Measurements from ENCODE around the gene PRPH2.

Gene PRPH2, protein sequence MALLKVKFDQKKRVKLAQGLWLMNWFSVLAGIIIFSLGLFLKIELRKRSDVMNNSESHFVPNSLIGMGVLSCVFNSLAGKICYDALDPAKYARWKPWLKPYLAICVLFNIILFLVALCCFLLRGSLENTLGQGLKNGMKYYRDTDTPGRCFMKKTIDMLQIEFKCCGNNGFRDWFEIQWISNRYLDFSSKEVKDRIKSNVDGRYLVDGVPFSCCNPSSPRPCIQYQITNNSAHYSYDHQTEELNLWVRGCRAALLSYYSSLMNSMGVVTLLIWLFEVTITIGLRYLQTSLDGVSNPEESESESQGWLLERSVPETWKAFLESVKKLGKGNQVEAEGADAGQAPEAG

GRCh38 chr6:42722497-42722896, at the start of gene PRPH2:
PRPH2 (minus strand) TSS chr6:42722597; CDS start chr6:42722334, 263 bp downstream.
- peak; percentile 99 for DNase-seq

GRCh38 chr6:42771741-42772100, 49.3 kb upstream of the PRPH2 start:
- DNase-seq, result no peak

DNA sequence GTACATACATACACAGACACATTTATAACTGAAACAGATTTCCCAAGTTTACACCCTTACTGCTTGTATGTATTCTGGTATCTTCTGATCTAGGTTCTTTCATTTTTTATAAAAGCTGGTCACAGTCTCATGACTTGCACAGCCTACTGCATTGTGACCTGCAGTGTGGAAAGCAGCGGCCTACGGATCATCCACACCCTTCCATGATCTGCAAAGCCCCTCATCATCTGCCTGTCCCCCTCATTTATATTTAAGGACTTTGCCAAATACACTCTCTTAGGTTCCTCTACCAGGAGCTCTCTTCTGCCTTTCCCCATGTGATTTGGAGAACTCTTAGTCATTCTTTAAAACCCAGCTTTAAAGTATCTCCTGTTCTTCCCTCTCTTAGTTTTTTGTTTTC, 47.4 kb upstream of the PRPH2 start:
- no peak for DNase-seq

DNA sequence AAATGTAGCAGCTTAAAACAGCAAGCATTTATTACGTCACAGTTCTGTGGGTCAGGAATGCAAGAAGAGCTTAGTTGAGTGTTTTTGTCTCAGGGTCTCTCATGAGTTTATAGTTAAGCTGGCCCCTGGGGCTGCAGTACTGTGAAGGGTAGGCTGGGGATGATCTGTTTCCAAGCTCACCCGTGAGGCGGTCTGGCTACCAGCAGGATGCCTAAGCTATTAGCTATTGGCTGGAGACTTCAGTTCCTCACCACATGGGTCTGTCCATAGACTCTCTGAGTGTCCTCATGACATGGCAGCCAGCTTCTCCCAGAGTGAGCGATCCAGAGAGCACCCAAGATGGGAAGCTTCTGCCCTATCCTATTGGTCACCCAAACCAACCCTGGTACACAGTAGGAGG, 46.7 kb upstream of the PRPH2 start:
- no peak for DNase-seq

DNA sequence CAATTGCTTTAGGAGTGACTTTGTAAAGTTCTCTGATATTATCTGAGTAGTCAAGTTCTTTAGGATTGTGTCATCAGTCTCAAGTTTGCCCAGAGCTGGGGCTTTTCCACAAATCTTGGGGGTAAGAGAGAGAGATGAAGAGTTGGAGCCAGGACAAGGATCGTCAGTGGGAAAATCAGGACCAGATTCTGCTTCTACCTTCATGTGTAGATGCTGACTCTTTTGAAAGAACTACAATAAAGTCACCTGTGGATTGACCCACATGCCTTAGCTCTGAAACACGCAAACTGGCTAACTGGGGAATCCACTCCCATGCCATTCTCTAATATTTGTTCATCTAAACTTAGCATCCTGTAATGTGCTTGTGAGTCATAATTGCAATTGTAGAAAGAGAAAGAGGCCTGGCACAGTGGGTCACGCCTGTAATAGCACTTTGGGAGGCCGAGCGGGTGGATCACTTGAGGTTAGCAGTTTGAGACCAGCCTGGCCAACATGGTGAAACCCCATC, 43.8 kb upstream of the PRPH2 start:
- DNase-seq, result no peak

DNA sequence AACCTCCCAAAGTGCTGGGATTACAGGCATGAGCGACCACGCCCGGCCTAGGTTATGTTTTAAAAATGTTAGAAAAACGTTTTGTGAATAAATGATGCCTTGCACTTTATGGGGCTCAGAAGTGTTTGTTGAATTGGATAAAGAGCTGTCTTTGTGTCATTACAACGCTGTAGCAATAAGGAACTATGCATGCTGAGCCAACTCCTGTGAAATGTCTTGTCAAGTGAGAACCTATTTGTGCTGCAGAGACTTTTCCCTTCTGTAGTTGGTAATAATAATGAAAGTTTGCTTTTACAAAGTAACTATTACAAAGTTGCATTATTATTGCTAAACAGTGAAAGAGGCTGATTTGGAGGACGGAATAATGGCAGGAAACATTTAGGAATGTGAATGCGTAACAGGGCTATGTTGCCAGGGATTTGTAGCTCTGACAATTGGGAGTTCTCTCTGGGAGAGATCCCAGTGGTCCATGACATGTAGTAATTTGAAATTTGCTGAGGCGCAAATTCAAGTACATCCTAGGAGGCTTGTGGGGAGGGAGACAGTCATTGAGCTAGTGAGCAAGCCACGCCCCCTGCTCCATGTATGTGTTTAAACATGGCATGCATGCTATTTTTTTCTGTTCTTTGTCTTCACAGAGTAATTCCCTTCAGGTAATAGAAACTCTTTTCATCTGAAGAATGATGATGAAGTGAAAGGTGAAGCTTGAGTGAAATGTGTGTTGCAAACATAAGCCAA, 42.7 kb upstream of the PRPH2 start:
- DNase-seq, result no peak

GRCh38 chr6:42762950-42763349, 40.6 kb upstream of the PRPH2 start:
- peak; percentile 42 for DNase-seq

DNA sequence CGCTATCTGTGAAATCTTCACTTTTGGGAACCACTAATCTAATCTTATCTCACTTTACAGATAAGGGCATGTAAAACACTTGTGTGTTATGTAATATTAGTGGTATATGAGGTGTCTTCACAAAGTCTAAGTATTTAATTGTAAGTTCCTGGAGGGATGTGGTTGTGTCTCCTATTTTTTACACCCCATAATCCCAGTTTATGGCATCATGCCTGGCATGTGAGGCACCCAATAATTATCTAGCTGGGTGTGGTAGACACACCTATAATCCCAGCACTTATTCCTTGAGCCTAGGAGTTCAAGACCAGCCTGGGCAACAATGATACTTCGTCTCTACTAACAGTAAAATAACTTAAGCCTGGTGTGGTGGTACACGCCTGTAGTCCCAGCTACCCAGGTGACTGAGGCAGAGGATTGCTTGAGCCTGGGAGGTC, 40.0 kb upstream of the PRPH2 start:
- DNase-seq, result no peak

- no peak for DNase-seq
Observed at GRCh38 chr6:42761287-42762067, 39.1 kb upstream of the PRPH2 start.

DNA sequence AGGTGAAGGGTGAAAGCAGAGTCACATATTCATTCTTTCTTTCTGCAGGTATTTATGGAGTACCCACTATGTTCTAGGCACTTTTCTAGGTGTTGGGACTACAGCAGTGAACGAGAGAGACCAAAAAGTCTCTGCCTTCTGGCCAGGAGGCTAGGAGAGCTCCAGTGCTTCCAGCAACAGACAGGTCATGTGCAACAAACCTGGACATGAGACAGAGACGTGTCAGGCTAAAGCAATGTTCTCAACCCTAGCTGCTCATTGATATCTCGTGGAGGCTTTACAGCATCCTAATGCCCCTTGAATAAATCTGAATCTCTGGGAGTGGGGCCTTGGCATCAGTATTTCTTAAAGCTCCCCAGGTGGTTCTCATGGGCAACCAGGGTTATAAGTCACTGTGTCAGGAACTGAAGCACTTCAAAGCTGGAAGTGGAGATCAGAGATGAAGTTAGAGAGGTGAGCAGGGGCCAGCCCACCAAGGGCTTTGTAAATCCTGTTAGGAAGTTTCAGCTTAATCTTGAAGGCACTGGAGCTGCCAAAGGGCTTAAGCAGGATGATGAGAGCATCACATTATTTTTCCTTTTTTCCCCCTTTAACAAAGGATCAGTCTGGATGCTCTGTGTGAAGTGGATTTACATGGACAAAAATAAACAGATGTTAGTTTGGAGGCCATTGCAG, 36.5 kb upstream of the PRPH2 start:
- DNase-seq, result peak; percentile 94

- no peak for DNase-seq
Observed at GRCh38 chr6:42756722-42757121, 34.3 kb upstream of the PRPH2 start.

- no peak for DNase-seq
Observed at GRCh38 chr6:42754759-42755158, 32.4 kb upstream of the PRPH2 start.

DNA sequence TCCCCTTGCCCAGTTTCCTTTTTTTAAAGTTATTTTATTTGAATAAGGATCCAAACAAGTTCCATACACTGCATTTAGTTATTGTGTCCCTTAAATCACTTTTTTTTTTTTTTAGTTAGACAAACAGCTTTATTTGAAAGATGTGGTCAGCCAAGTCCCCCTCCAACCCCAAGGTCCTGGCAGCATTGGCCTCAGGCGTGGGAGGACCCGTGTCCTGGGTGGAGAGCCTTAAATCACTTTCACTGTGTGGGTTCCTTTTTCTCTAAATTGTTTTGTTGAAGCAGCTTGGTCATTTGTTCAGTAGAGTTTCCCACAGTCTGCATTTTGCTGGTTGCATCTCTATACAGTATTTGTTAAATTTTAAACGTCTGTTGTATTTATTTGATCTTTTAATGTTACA, 28.7 kb upstream of the PRPH2 start:
- no peak for DNase-seq

DNA sequence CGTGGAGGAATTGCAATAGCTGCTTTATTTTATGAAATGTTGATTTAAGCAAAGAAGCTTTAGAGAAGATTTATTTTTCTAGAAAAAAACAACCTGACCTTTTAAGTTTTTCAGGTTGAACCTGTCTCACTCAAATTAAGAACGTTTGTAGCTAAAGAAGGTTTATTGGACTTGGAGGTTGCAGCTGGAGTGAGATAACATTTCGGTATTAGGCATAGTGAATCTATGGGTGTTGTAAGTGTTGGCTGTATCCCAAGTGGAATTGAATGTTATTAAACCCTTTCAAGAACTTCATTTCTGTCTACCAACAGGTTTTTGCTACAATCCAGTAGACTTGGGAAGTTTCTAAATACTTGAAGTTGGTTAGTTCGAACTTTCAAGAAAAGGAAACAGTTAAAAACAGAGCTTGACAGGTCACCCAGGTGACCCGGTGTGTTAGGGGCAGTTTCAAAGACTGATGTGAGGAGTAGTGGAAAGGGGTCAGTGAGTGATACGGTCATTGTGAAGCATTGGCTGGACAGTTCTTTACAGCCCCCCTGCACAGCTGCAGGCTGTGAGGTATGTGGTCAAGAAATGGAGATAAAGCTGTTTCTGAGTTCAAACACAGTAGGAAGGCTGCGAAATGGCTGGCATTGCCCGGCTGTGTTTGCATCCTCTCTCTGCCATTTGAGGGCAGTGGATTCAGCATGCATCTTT, 26.0 kb upstream of the PRPH2 start:
- DNase-seq, result no peak

- peak; percentile 97 for DNase-seq
Observed at GRCh38 chr6:42746463-42747391, 24.3 kb upstream of the PRPH2 start.

DNA sequence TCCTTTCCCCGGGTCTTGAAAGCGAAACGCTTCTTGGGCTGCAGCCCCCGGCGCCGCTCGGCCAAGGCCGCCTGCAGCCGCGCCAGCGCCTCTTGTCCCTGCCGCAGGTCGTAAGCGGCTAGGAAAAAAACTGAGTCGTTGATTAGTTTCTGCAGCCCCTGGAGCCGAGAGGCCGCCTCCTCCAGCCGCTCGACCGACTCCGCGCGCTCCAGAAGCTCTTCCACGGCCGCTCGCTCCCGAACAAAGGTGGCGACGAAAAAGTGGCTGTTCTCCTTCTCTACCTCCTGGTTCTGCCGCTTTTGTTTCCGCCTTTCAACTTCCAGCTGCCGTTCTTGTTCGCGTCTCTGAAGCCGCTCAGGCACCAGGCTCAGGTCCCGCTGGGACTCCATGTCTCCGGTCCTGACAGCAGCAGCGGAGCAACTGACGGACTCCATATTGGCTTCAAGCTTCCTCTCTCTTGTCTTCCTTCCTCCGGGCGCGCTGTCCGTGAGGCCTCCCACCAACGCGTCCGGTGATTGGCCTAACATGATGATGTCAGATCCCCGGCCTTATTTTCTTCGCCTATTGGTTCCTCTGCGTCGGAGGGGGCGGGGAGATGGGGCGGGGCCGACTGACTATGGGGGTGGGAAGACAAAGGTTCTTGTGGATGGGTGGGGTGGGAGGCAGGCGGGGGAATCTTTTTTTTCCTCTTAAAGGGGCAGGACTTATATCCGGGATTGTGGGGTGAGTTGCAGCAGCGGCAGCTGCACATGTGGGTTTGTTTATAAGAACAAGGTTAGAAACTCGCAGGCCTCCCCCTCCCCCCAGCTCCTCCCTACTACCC, 23.5 kb upstream of the PRPH2 start, which contains the start of gene TBCC:
Gene TBCC, minus strand, starts transcription at position 464 of the 823 bp plus-strand sequence. Its CDS starts 30 bp downstream, at position 434.
- peak; percentile 100 for DNase-seq

- DNase-seq, result peak; percentile 63
Observed at GRCh38 chr6:42745083-42745639, 22.8 kb upstream of the PRPH2 start.

- peak; percentile 73 for DNase-seq
Observed at GRCh38 chr6:42744351-42744893, 22.0 kb upstream of the PRPH2 start.
